ENCODE data around the gene SLC7A14. TPM values are rescaled to one million over a fixed set of nuclear protein-coding genes. Genes with fewer than 3 reads are reported as not detected.

Gene SLC7A14
- total and polyA plus RNA-seq, 2 of the 13 experiments (the other 11 are each of a cell fraction or from before 2014, with no cell fraction given): not detected

- DNase-seq (ENCODE audit: low spot score) (no peak), ATAC-seq (no peak), FAIRE-seq (no peak)
- Histone ChIP-seq H3K9me3 (ENCODE audit: low read length) (no peaks in the 10 kb centered on the region), H3K27me3 (ENCODE audit: control insufficient read depth in 1 of 2, insufficient read depth in 2 of 2, low read length in 2 of 2) (peaks cover 3 to 6% of the 10 kb centered on the region in 2 experiments; a peak in 1 of 5 replicates), H3K9ac (ENCODE audit: insufficient read depth, low read depth, low read length) (no peak overlapping the region), H3K36me3 (replicated peaks in 1 of 2; ENCODE audit: control insufficient read depth in 1 of 2, insufficient read depth in 2 of 2, low read length in 2 of 2) (no peaks in the 10 kb centered on the region; a peak in 1 of 5 replicates), H3K4me3 (replicated peaks in 1 of 3; ENCODE audit: insufficient read depth in 1 of 3, low read depth in 2 of 3, low read length in 3 of 3) (no peak overlapping the region), H3K27ac (ENCODE audit: extremely low read length, insufficient read depth, low read length) (no peak overlapping the region), H3K79me2 (ENCODE audit: insufficient read depth, low read length) (no peaks in the 10 kb centered on the region), H3K4me1 (ENCODE audit: insufficient read depth, low read length) (peaks cover 16% of the 10 kb centered on the region), H3K4me2 (ENCODE audit: low read depth, low read length) (no peak overlapping the region), H2AFZ (ENCODE audit: low read length) (no peak overlapping the region), H4K20me1 (ENCODE audit: insufficient read depth, low read length) (no peaks in the 10 kb centered on the region)
- no TSS peak for BruUV-seq (replicated peaks)
- WGBS (ENCODE audit: low lambda C conversion rate): 91% methylated on average over 4 of the region's 4 CpGs
- ChIA-PET POLR2A (interaction anchor here (1.4 kb wide), 1 partner anchor 12 kb away, joined by 4 read pairs; no protein-coding TSS in a partner anchor), CTCF (ENCODE audit: low intra/inter-chr PET ratio, low total read pairs) (no interaction called here)
- in situ Hi-C loops (cut with HindIII; ENCODE audit: extremely low pct_ligation_motif_present, low pct_unique_long_range_greater_than_20kb): no loop called here
- intact Hi-C loops (cut with micrococcal nuclease; ENCODE audit: unreplicated experiment): no loop called here
- TF ChIP-seq HMG20B (CRISPR knock-in tag; conservative IDR thresholded peaks at IDR 0.05) (no peak), STAT6 (CRISPR knock-in tag; IDR thresholded peaks at IDR 0.05; ENCODE audit: borderline replicate concordance) (no peak), KDM5B (CRISPR knock-in tag; IDR thresholded peaks at IDR 0.05; ENCODE audit: borderline replicate concordance) (no peak), ZFAT (CRISPR knock-in tag; conservative IDR thresholded peaks at IDR 0.05) (no peak), PRDM4 (CRISPR knock-in tag; IDR thresholded peaks at IDR 0.05; ENCODE audit: borderline replicate concordance) (no peak), SAFB2 (CRISPR knock-in tag; IDR thresholded peaks at IDR 0.05; ENCODE audit: borderline replicate concordance, low read depth) (no peak), ZSCAN31 (CRISPR knock-in tag; IDR thresholded peaks at IDR 0.05; ENCODE audit: low read depth) (no peak), ZNF264 (CRISPR knock-in tag; IDR thresholded peaks at IDR 0.05) (no peak), FIP1L1 (IDR thresholded peaks at IDR 0.05; ENCODE audit: borderline replicate concordance, insufficient read depth, low read depth, low read length) (no peak), KLF15 (CRISPR knock-in tag; IDR thresholded peaks at IDR 0.05; ENCODE audit: borderline replicate concordance) (no peak), SAP130 (CRISPR knock-in tag; IDR thresholded peaks at IDR 0.05; ENCODE audit: low read depth) (no peak)
- TF ChIP-seq, protein P1, sequence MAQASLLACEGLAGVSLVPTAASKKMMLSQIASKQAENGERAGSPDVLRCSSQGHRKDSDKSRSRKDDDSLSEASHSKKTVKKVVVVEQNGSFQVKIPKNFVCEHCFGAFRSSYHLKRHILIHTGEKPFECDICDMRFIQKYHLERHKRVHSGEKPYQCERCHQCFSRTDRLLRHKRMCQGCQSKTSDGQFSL (CRISPR knock-in tag; IDR thresholded peaks at IDR 0.05): no peak
- TF ChIP-seq, protein P2, sequence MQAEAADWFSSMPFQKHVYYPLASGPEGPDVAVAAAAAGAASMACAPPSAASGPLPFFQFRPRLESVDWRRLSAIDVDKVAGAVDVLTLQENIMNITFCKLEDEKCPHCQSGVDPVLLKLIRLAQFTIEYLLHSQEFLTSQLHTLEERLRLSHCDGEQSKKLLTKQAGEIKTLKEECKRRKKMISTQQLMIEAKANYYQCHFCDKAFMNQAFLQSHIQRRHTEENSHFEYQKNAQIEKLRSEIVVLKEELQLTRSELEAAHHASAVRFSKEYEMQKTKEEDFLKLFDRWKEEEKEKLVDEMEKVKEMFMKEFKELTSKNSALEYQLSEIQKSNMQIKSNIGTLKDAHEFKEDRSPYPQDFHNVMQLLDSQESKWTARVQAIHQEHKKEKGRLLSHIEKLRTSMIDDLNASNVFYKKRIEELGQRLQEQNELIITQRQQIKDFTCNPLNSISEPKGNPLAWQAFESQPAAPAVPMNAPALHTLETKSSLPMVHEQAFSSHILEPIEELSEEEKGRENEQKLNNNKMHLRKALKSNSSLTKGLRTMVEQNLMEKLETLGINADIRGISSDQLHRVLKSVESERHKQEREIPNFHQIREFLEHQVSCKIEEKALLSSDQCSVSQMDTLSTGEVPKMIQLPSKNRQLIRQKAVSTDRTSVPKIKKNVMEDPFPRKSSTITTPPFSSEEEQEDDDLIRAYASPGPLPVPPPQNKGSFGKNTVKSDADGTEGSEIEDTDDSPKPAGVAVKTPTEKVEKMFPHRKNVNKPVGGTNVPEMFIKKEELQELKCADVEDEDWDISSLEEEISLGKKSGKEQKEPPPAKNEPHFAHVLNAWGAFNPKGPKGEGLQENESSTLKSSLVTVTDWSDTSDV (CRISPR knock-in tag; IDR thresholded peaks at IDR 0.05): no peak
- TF ChIP-seq, protein P3, sequence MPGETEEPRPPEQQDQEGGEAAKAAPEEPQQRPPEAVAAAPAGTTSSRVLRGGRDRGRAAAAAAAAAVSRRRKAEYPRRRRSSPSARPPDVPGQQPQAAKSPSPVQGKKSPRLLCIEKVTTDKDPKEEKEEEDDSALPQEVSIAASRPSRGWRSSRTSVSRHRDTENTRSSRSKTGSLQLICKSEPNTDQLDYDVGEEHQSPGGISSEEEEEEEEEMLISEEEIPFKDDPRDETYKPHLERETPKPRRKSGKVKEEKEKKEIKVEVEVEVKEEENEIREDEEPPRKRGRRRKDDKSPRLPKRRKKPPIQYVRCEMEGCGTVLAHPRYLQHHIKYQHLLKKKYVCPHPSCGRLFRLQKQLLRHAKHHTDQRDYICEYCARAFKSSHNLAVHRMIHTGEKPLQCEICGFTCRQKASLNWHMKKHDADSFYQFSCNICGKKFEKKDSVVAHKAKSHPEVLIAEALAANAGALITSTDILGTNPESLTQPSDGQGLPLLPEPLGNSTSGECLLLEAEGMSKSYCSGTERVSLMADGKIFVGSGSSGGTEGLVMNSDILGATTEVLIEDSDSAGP (CRISPR knock-in tag; IDR thresholded peaks at IDR 0.05; ENCODE audit: borderline replicate concordance): no peak
These were observed 148.7 kb downstream of the SLC7A14 start for GRCh38 chr3:170437176-170437575.
